GM18499 (cell line): ENCODE measurements around the gene UGT1A9.

Experiments
- ATAC-seq: cut with Tn5 transposase; IDR thresholded peaks from one replicate; pipeline ENCODE4 v1.9.1; 2021; ENCODE audit warnings: moderate number of reproducible peaks; ENCODE audit not compliant: insufficient read depth, unreplicated experiment

The UGT1A9 gene

DNA sequence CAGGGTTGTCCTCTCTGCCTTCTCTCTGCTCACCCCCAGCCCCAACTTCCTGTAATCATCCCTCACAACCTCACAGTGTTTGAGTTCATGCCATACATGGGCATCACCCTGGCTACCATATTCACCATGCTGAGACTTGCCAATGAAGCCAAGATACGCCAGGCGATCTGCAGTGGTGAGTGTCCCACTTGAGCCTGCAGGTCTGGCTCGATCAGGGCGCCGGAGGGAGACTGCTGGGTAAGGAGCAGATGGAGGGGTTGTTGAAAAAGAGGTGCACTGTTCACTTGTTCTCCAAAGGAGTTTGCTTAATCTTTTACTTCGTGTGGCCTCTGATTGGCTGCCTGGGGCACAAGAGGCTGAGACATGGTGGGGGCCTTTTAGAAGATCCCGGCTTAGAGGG lies 121.0 kb downstream of the UGT1A9 start:
- ATAC-seq, result no peak

GRCh38 chr2:233793465-233794127 lies 121.9 kb downstream of the UGT1A9 start:
- no peak for ATAC-seq

- ATAC-seq, result no peak
Observed at GRCh38 chr2:233794128-233794658, 122.5 kb downstream of the UGT1A9 start.

DNA sequence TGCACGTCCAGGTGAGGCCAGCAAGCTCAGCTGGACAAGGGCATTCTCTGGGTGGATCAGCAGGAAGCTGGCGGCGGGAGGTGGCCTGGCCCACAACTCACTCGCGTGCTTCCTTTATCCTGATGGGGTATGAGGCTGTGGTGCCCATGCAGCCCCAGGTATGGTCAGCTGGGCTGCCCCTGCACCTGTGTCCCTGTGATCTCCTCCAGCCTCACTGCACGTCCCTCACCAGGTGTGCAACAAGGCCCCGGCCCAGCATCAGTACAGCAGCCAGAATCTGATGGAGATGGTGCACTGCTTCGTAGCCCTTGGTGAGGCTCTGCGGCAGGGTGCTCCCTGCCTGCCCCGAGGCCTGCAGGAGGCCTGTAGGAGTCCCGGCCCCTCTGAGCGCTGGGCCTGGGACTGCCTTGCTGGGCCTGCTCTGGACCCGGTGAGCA lies 124.1 kb downstream of the UGT1A9 start:
- no peak for ATAC-seq

DNA sequence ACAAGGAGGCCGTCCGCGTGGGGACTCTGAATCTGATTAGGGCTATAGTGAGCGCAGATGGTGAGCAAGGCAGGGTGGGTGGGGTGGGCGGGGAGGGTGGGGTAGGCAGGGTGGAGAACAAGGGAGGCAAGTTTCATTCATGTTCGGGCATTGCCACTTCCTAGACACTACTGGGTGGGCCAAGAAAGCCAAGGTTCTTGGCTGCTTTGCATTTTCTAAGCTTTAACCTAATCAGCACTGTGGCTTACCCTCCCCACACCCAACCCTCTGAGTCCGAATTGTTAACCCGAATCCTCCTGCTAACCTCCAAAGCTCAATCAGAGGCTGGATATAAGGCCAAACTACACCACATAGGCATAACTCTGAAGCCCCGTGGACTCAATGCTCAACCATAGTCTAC lies 124.6 kb downstream of the UGT1A9 start:
- ATAC-seq, result no peak

- no peak for ATAC-seq
Observed at GRCh38 chr2:233798335-233799086, 126.8 kb downstream of the UGT1A9 start.

DNA sequence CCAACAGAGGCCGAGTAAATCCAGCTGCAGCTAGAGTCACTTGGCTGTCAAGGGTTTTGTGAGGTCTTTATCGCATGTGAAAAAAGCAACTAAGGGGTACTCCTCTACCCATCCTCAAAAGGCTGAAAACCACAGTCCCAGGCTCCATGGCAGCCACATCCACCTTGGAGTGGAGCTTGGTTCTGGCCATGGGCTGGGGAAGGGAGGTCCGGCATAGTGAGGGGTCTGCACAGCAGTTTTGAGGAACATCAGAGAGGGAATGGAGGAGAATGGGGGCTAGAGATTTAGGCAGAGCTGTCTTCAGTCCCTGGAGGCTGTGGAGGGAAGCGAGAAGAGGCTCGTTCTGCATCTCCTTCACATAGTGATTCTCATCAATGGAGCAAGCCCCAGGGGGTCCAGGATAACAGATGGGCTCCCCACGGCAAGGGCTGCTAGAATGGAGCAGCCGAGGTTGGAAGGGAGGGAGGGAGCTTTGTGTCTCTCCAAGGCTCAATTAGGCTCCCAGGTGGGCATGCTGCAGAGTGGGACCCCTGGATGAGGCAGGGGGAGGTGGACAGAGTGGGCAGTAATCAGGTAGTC lies 127.5 kb downstream of the UGT1A9 start:
- no peak for ATAC-seq

DNA sequence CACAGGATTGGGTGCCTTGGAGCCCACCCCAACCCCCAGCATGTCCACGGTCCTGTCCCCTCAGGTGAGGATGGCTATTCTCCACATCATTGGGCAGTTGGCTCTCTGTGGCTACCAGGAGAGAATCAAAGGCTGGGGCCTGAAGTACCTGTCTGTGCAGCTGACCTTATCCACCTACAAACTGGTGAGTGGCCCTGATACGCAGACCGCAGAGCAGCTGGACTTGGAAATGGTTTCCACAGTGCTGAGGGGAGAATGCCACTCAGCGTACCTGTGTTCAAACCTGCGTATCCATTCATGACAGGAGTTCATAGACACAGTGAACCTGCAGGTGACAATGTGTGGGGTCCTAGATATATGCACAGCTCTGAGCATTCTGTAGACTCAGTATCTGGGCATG lies 128.0 kb downstream of the UGT1A9 start:
- ATAC-seq, result no peak

- no peak for ATAC-seq
Observed at GRCh38 chr2:233800208-233800607, 128.5 kb downstream of the UGT1A9 start.

GRCh38 chr2:233801357-233802131 lies 129.8 kb downstream of the UGT1A9 start:
- ATAC-seq, result no peak

- no peak for ATAC-seq
Observed at GRCh38 chr2:233802132-233802815, 130.6 kb downstream of the UGT1A9 start.

- no peak for ATAC-seq
Observed at GRCh38 chr2:233803292-233803911, 131.7 kb downstream of the UGT1A9 start.

DNA sequence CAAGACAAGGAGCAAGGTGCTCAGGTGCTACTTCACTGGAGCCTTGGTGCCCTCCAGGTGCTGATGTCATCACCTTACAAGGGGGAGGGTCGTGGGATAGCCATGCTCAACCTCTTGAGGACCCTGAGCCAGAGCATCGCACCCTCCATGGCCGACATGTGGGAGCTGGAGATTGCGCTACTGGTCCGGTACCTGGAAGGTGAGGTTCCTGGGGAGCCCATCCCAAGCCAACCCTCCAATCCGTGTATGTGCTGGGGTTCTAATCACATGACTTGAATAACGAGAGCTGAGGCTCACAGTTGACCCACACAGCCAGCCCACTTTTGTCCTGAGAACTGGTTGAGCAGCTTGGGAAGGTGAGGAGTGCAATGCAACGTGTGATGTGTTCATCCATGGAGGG lies 132.3 kb downstream of the UGT1A9 start:
- ATAC-seq, result no peak

DNA sequence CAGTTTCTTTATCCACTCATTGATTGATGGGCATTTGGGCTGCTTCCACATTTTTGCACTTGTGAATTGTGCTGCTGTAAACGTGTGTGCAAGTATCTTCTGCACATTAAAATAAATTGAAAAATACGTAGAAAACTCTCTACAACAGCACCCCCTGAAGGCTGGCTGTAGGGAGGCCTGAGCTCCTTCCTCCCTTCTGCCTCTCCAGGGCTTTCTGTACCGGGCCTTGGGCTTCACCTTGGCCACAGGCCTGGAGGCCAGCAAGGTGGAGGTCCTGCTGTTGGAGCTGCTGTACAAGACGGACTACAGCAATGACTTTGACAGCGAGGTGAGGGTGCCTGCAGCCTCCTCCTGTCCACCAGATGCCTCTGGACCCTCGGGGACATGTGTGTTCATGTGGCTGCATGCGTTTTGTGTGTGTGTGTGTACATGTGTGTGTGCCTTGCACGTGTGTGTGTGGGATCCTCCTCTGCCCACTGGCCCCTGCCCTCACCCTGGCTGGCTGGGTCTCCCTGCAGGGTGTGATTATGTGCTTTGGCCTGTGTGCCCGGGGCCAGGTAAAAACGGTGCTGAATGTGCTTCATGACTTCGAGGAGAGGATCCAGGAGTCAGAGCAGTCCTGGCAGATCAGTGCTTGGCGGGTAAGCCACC lies 135.6 kb downstream of the UGT1A9 start:
- no peak for ATAC-seq

GRCh38 chr2:233807966-233808935 lies 136.6 kb downstream of the UGT1A9 start:
- no peak for ATAC-seq

- ATAC-seq, result no peak
Observed at GRCh38 chr2:233810385-233810784, 138.7 kb downstream of the UGT1A9 start.

DNA sequence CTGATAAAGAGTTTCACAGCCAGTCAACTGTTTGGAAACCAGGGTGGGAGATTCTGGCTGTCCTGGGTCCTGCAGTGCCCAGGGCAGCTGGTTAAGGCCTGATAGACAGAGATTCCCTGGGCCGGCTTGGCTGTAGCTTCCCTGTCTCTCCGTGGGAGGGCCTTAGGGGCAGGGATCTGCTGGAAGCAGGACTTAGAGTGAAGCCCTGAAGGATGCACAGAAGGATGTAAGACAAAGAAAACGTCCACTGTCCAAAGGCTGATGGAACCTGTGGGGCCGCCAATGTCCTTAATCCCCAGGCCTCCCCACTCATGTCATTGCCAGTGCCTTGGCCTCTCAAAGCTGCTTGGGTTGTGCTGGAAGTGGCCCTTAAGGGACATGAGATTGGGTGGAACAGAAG lies 139.4 kb downstream of the UGT1A9 start:
- ATAC-seq, result no peak

DNA sequence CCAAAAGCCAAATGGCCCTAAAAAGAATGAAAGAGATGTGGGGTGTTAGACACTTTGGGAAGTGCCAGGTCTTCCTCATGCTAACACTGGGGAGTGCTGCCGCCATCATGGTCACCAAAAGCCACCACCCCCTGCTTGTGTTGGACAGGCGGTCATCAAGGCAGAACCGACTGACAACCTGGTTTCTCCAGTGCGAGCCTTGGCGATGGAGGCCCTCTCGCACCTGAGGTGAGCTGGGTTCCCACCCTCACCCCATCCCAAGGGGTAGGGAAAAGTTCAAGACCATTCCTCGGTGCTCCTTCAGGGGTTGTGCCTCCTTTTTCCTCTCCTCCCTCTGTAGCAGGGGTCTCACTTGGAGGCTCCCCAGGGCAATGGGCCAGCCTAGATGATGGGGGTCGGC lies 140.0 kb downstream of the UGT1A9 start:
- no peak for ATAC-seq
